Fibroblast of the conjunctiva (primary cell): ENCODE results near the gene TOMM6.

Source experiments
- DNase-seq: peaks from one replicate; pipeline ENCODE4 v3.0.0-alpha.2; 2010; ENCODE audit warnings: low read depth

TOMM6 gene

GRCh38 chr6:41823178-41823577 lies 35.7 kb downstream of the TOMM6 start:
- no peak for DNase-seq

GRCh38 chr6:41824571-41825569 lies 37.4 kb downstream of the TOMM6 start:
- DNase-seq: no peak

- DNase-seq: no peak
Observed at GRCh38 chr6:41826343-41827022, 39.0 kb downstream of the TOMM6 start.

GRCh38 chr6:41832263-41832662 lies 44.8 kb downstream of the TOMM6 start:
- no peak for DNase-seq

DNA sequence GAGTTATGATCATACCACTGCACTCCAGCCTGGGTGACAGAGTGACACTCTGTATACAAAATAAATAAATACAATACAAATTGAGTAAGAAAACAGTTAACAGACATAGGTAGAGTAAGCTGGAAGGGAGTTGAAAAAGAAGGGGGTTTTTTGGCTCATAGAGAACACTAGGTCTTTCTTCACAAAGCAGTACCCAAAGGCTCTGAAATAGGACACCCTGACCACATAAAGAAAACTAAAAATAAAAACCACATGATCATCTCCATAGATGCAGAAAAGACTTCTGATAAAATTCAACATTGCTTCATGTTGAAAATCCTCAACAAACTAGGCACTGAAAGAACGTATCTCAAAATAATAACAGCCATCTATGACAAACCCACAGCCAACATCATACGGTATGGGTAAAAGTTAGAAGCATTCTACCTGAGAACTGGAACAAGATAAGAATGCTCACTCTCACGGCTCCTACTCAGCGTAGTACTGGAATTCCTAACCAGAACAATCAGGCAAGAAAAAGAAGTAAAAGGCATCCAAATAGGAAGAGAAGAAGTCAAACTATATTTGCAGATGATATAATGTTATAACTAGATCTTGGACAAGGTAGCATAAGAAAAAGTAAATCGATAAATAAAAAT lies 48.6 kb downstream of the TOMM6 start:
- no peak for DNase-seq

GRCh38 chr6:41836660-41837052 lies 49.2 kb downstream of the TOMM6 start:
- no peak for DNase-seq
